H9 (cell line): ENCODE data around the gene BRAF. TPM values are rescaled to one million over a fixed set of nuclear protein-coding genes. Genes with fewer than 3 reads are reported as not detected.

Experiments used
- DNase-seq: peaks from one replicate; pipeline ENCODE4 v3.0.0-alpha.2; 2017
- H2AFZ ChIP-seq: one replicate; pipeline ENCODE4 v1.6.1; 2013; ENCODE audit warnings: mild to moderate bottlenecking, low read length, control low read depth, moderate library complexity
- H2AK5ac ChIP-seq: 2 replicates; pipeline ENCODE4 v1.6.1; 2013; ENCODE audit warnings: low read length, control low read depth, mixed read lengths; ENCODE audit not compliant: insufficient read length
- H2BK120ac ChIP-seq: one replicate; pipeline ENCODE4 v1.6.1; 2013; ENCODE audit warnings: low read depth, mild to moderate bottlenecking, low read length, control low read depth, inconsistent platforms; ENCODE audit not compliant: poor library complexity, severe bottlenecking
- H2BK12ac ChIP-seq: 2 replicates; pipeline ENCODE4 v1.6.1; 2013; ENCODE audit warnings: low read length, control low read depth, mixed read lengths, low read depth; ENCODE audit not compliant: insufficient read length
- H2BK15ac ChIP-seq: 2 replicates; pipeline ENCODE4 v1.6.1; 2013; ENCODE audit warnings: low read depth, low read length, control low read depth
- H2BK20ac ChIP-seq: one replicate; pipeline ENCODE4 v1.6.1; 2013; ENCODE audit warnings: low read depth, mild to moderate bottlenecking, low read length, control low read depth, inconsistent platforms; ENCODE audit not compliant: poor library complexity, severe bottlenecking
- H2BK5ac ChIP-seq: 2 replicates; pipeline ENCODE4 v1.6.1; 2013; ENCODE audit warnings: low read length, control low read depth, mixed read lengths; ENCODE audit not compliant: insufficient read length
- H3K14ac ChIP-seq: 2 replicates; pipeline ENCODE4 v1.6.1; 2013; ENCODE audit warnings: low read length, control low read depth; ENCODE audit not compliant: insufficient read depth
- H3K18ac ChIP-seq: 2 replicates; pipeline ENCODE4 v1.6.1; 2013; ENCODE audit warnings: low read depth, mild to moderate bottlenecking, mixed read lengths, low read length, control low read depth; ENCODE audit not compliant: insufficient read length
- H3K23ac ChIP-seq: 2 replicates; pipeline ENCODE4 v1.6.1; 2013; ENCODE audit warnings: low read length, control low read depth, mixed read lengths, low read depth; ENCODE audit not compliant: insufficient read length
- H3K23me2 ChIP-seq: 2 replicates; pipeline ENCODE4 v1.6.1; 2013; ENCODE audit warnings: low read depth, mild to moderate bottlenecking, mixed read lengths, low read length, control low read depth; ENCODE audit not compliant: insufficient read length, poor library complexity, severe bottlenecking
- H3K27ac ChIP-seq: 2 replicates; pipeline ENCODE4 v1.5.1; 2013; ENCODE audit warnings: low read length, control low read depth, mixed read lengths, low read depth; ENCODE audit not compliant: insufficient read length
- H3K27me3 ChIP-seq: 2 replicates; pipeline ENCODE4 v1.6.1; 2013; ENCODE audit warnings: low read length, control low read depth, inconsistent platforms; ENCODE audit not compliant: insufficient read depth
- H3K4ac ChIP-seq: 2 replicates; pipeline ENCODE4 v1.6.1; 2013; ENCODE audit warnings: low read depth, mild to moderate bottlenecking, control low read depth, inconsistent platforms, low read length, moderate library complexity
- H3K4me1 ChIP-seq: 2 replicates; pipeline ENCODE4 v1.6.1; 2013; ENCODE audit warnings: low read length, control low read depth, inconsistent platforms; ENCODE audit not compliant: insufficient read depth
- H3K4me2 ChIP-seq: 2 replicates; pipeline ENCODE4 v1.6.1; 2013; ENCODE audit warnings: low read length, control low read depth, mixed read lengths; ENCODE audit not compliant: insufficient read length, insufficient read depth
- H3K56ac ChIP-seq: 2 replicates; pipeline ENCODE4 v1.6.1; 2013; ENCODE audit warnings: low read depth, mild to moderate bottlenecking, mixed read lengths, low read length, control low read depth; ENCODE audit not compliant: insufficient read length
- H3K79me1 ChIP-seq: 2 replicates; pipeline ENCODE4 v1.6.1; 2013; ENCODE audit warnings: low read depth, mild to moderate bottlenecking, moderate library complexity, low read length, control low read depth, inconsistent platforms; ENCODE audit not compliant: insufficient read depth, poor library complexity, severe bottlenecking
- H3K79me2 ChIP-seq: 2 replicates; pipeline ENCODE4 v1.6.1; 2013; ENCODE audit warnings: low read length, control low read depth, inconsistent platforms; ENCODE audit not compliant: insufficient read depth
- H3K9ac ChIP-seq: 2 replicates; pipeline ENCODE4 v1.6.1; 2013; ENCODE audit warnings: low read length, control low read depth, mixed read lengths; ENCODE audit not compliant: insufficient read length; ENCODE audit errors: extremely low read depth
- H3K9me3 ChIP-seq: one replicate; pipeline ENCODE4 v1.6.1; 2013; ENCODE audit warnings: low read depth, low read length, inconsistent platforms; ENCODE audit not compliant: control insufficient read depth
- H3T11ph ChIP-seq: one replicate; pipeline ENCODE4 v1.6.1; 2013; ENCODE audit warnings: mild to moderate bottlenecking, low read length, control low read depth, inconsistent platforms
- H4K20me1 ChIP-seq: one replicate; pipeline ENCODE4 v1.6.1; 2013; ENCODE audit not compliant: control insufficient read depth, insufficient read length, insufficient read depth
- H4K5ac ChIP-seq: 2 replicates; pipeline ENCODE4 v1.6.1; 2013; ENCODE audit warnings: low read depth, mild to moderate bottlenecking, mixed read lengths, low read length, control low read depth; ENCODE audit not compliant: insufficient read length
- H4K8ac ChIP-seq: replicated peaks from 2 replicates; pipeline ENCODE4 v1.6.1; 2013; ENCODE audit warnings: low read length, control low read depth, mixed read lengths, low read depth; ENCODE audit not compliant: insufficient read length
- H4K91ac ChIP-seq: 2 replicates; pipeline ENCODE4 v1.6.1; 2013; ENCODE audit warnings: low read depth, mild to moderate bottlenecking, moderate library complexity, mixed read lengths, low read length, control low read depth; ENCODE audit not compliant: insufficient read length
- H3K27ac Mint-ChIP-seq, 3 experiments: 2 replicates in 2 of 3; 3 replicates in 1 of 3; pipeline ENCODE4 v1.8.0; 2020 to 2021; ENCODE audit warnings: mixed read lengths in 3 of 3, mild to moderate bottlenecking in 1 of 3, moderate library complexity in 1 of 3
- H3K27me3 Mint-ChIP-seq: 2 replicates; pipeline ENCODE4 v1.8.0; 2021; ENCODE audit warnings: low read depth, mild to moderate bottlenecking, moderate library complexity, mixed read lengths
- H3K36me3 Mint-ChIP-seq, 3 experiments: 2 replicates in 2 of 3; 3 replicates in 1 of 3; pipeline ENCODE4 v1.8.0; 2020 to 2021; ENCODE audit warnings: low read depth in 3 of 3, mixed read lengths in 3 of 3; ENCODE audit not compliant: insufficient read depth in 1 of 3
- H3K4me1 Mint-ChIP-seq, 2 experiments: 2 replicates each; pipeline ENCODE4 v1.8.0; 2020; ENCODE audit warnings: mixed read lengths in 2 of 2
- H3K4me3 Mint-ChIP-seq, 2 experiments: 2 replicates in 1 of 2; 3 replicates in 1 of 2; pipeline ENCODE4 v1.8.0; 2020 to 2021; ENCODE audit warnings: mild to moderate bottlenecking in 2 of 2, mixed read lengths in 2 of 2, moderate library complexity in 1 of 2
- H3K9me3 Mint-ChIP-seq, 2 experiments: 2 replicates in 1 of 2; 3 replicates in 1 of 2; pipeline ENCODE4 v1.8.0; 2020; ENCODE audit warnings: mild to moderate bottlenecking in 2 of 2, mixed read lengths in 2 of 2, moderate library complexity in 1 of 2
- WGBS: extraction: QIAGEN DNeasy Blood & Tissue Kit; methylation state at CpG from one replicate; pipeline ENCODE4 v1.1.7; 2013; ENCODE audit warnings: missing lambda C conversion rate, low lambda C conversion rate, mixed read lengths; ENCODE audit not compliant: insufficient read length; ENCODE audit errors: extremely low coverage; 5-methylcytosine and 5-hydroxymethylcytosine counted together
- total RNA-seq: library from RNA; stranded (reverse); gene quantifications from 2 replicates; pipeline ENCODE4 v1.2.1, GENCODE V29; 2021
- TF ChIP-seq, protein P1 (sequence below): fragments of 200-600 bp; sonication (generic); conservative IDR thresholded peaks from 3 replicates; pipeline ENCODE4 v1.8.0; 2021; ENCODE audit warnings: antibody characterized with exemption, mild to moderate bottlenecking

BRAF gene
- total RNA-seq, 1 experiment from 2014 or later: 32.9 TPM

DNA sequence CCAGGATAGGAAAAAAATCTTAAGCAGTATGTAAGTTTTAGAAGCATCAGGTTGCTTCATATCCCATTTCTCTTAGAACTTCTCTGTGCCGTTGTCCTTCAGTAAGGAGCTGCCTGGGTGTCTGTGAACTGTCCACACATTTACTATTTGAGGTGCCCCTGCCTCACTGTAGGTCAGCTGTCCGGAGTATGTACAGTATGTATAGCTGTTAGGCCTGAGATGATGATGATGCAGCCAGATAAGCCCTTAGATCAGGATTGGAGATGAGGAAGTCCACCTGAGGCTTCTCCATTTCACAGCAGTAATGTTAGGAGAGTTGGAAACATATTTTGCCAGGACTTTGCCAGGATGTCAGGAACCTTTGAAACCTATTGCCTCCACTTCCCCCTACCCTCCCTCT, 220.5 kb downstream of the BRAF start:
- no peaks in the 10 kb centered on the region for H3K79me1 ChIP-seq
- Mint-ChIP-seq H3K4me3 (no peak overlapping the region), H3K27me3 (no peaks in the 10 kb centered on the region), H3K36me3 (peaks cover 11 to 39% (median 31%) of the 10 kb centered on the region in 3 experiments; a peak in 6 of 7 replicates), H3K4me1 (no peaks in the 10 kb centered on the region), H3K9me3 (no peaks in the 10 kb centered on the region), H3K27ac (peak overlapping the region in 1 of 3 experiments; percentile 7; a peak in 1 of 7 replicates)
- H3K9ac ChIP-seq: no peak overlapping the region
- no peaks in the 10 kb centered on the region for H3K23me2 ChIP-seq
- no peak overlapping the region for H3K4me2 ChIP-seq
- no peak overlapping the region for H2BK20ac ChIP-seq
- WGBS: no CpG with 5 or more reads among the region's 2 CpGs
- H3K4me1 ChIP-seq: no peaks in the 10 kb centered on the region
- no peak overlapping the region for H2AFZ ChIP-seq
- no peak for DNase-seq
- no peaks in the 10 kb centered on the region for H3K27me3 ChIP-seq
- no peaks in the 10 kb centered on the region for H4K20me1 ChIP-seq
- H2BK12ac ChIP-seq: no peak overlapping the region
- H2AK5ac ChIP-seq: no peak overlapping the region
- no peak overlapping the region for H4K91ac ChIP-seq
- H3K4ac ChIP-seq: no peak overlapping the region
- H3T11ph ChIP-seq: no peak overlapping the region
- no peak overlapping the region for H3K27ac ChIP-seq
- peaks cover 4% of the 10 kb centered on the region; the same call in 1 of the 2 replicates for H3K79me2 ChIP-seq
- H2BK5ac ChIP-seq: no peak overlapping the region
- no peak overlapping the region for H4K8ac ChIP-seq
- H2BK120ac ChIP-seq: no peak overlapping the region
- no peak overlapping the region for H3K56ac ChIP-seq
- no peak overlapping the region for H3K18ac ChIP-seq
- no peaks in the 10 kb centered on the region for H3K9me3 ChIP-seq
- H4K5ac ChIP-seq: no peak overlapping the region
- no peak overlapping the region for H3K14ac ChIP-seq
- no peak overlapping the region for H2BK15ac ChIP-seq
- TF ChIP-seq, protein P1, sequence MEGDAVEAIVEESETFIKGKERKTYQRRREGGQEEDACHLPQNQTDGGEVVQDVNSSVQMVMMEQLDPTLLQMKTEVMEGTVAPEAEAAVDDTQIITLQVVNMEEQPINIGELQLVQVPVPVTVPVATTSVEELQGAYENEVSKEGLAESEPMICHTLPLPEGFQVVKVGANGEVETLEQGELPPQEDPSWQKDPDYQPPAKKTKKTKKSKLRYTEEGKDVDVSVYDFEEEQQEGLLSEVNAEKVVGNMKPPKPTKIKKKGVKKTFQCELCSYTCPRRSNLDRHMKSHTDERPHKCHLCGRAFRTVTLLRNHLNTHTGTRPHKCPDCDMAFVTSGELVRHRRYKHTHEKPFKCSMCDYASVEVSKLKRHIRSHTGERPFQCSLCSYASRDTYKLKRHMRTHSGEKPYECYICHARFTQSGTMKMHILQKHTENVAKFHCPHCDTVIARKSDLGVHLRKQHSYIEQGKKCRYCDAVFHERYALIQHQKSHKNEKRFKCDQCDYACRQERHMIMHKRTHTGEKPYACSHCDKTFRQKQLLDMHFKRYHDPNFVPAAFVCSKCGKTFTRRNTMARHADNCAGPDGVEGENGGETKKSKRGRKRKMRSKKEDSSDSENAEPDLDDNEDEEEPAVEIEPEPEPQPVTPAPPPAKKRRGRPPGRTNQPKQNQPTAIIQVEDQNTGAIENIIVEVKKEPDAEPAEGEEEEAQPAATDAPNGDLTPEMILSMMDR: no peak
- H3K23ac ChIP-seq: no peak overlapping the region
